Measurements from ENCODE around the gene LTK.
"Not testable (repeated sequence)": the region's sequence is repeated elsewhere in the genome, so short reads cannot be mapped to it uniquely, and the experiment has no call there.

LTK gene

GRCh38 chr15:41476416-41477048, 37.1 kb downstream of the LTK start:
- DNase-seq (ENCODE audit: low spot score) = no peak
- no peak for FAIRE-seq

DNA sequence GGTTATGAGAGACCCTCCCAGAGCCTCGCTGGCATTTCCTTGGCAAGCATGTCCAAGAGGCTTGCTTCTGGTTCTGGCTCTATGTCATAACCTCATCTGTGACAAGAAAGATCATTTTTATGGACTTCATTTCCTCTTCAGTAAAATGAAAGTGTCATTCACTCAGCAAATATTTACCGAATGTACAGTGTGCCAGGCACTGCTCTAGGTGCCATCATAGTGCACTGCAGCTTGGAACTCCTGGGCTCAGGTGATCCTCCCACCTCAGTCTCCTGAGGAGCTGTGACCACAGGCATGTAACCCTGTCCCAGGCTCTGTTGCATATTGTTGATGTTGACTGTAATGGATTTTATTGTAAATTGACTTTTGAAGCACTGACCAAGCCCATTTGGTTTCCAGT, 38.7 kb downstream of the LTK start:
- FAIRE-seq (no peak), DNase-seq (ENCODE audit: low spot score) (no peak)

DNA sequence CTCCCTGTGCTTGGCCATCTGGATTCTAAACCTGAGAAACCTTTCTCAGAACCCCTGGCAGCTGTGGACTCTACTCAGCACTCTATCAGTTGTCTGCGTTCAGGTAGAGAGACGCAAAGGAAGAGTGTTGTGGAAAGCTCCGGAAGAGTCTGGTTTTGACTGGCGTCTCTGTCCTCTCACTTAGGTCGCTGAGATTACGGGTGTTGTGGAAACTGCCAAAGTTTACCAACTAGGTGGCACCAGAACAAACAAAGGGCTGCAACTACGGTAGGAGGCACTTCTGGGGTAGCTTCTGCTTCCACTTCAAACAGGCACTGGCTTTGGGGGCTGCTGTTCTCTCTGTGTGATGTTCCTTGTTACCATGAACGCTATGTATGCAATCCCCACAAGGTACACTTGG, 39.2 kb downstream of the LTK start:
- DNase-seq (ENCODE audit: low spot score) = no peak
- FAIRE-seq = no peak

- DNase-seq (ENCODE audit: low spot score) = no peak
- FAIRE-seq = no peak
Measured at GRCh38 chr15:41473418-41473817, 40.2 kb downstream of the LTK start.

DNA sequence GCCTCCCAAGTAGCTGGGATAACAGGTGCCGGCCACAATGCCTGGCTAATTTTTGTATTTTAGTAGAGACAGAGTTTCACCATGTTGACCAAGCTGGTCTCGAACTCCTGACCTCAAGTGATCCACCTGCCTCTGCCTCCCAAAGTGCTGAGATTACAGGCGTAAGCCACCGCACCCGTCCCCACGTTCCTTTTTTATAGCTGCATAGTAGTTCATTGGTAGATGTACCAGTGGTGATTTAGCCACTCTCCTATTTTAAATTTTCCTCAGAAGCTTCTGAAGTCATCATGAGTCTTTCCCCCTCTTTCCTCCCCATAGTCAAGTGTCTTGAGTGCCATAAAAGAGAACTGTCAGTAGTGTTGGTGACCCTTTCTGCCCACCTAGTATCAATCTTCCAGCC, 44.0 kb downstream of the LTK start:
- DNase-seq (ENCODE audit: low spot score); FAIRE-seq: not testable (repeated sequence)

GRCh38 chr15:41466711-41467110, 46.9 kb downstream of the LTK start:
- DNase-seq (ENCODE audit: low spot score) = no peak
- FAIRE-seq = no peak

GRCh38 chr15:41465822-41466421, 47.7 kb downstream of the LTK start:
- no peak for FAIRE-seq
- peak; percentile 32 for DNase-seq (ENCODE audit: low spot score)

- DNase-seq (ENCODE audit: low spot score) = no peak
- FAIRE-seq = no peak
Measured at GRCh38 chr15:41464889-41465580, 48.6 kb downstream of the LTK start.

GRCh38 chr15:41462084-41462795, 51.4 kb downstream of the LTK start:
- no peak for DNase-seq (ENCODE audit: low spot score)
- FAIRE-seq = no peak

All from urothelium cell line (cell line).